K562 (cell line): ENCODE data around the gene TTLL8. TPM values are rescaled to one million over a fixed set of nuclear protein-coding genes. Genes with fewer than 3 reads are reported as not detected.
A peak's percentile ranks its signal among the peaks of the same experiment; 100 is the strongest.

Source experiments
- ATAC-seq: fragments of 200-7000 bp; cut with Tn5 transposase; 3 replicates; pipeline ENCODE4 v1.9.1; 2020; ENCODE audit warnings: moderate library complexity
- BruUV-seq: library from RNA; stranded (reverse); fragments of 400-500 nt; replicated peaks from 2 replicates; lab custom pipeline; 2021; lab: Mats Ljungman, UMichigan
- CTCF ChIA-PET: fragments of 300-600 bp; formaldehyde crosslinking; extraction: SDS; loops from one replicate; lab custom pipeline; 2021; ENCODE audit warnings: low intra/inter-chr PET ratio; lab: Yijun Ruan, JAX
- POLR2A ChIA-PET: fragments of 300-600, 350-650 bp; sonication (Branson Sonifier 250); formaldehyde crosslinking; extraction: SDS; loops from one replicate; lab custom pipeline; 2021; ENCODE audit warnings: antibody characterized with exemption, inconsistent platforms; lab: Yijun Ruan, JAX
- DNase-seq, 4 experiments: peaks; one replicate each; pipeline versions ENCODE4 v3.0.0 to v3.0.0-alpha.2; 2011 to 2018; ENCODE audit warnings: low spot score in 3 of 4, mixed read lengths in 3 of 4; ENCODE audit errors: extremely low read depth in 1 of 4
- FAIRE-seq: peaks from 2 replicates; lab custom pipeline; 2011; peaks lifted over from hg19 to GRCh38; lab: Jason Lieb, UNC
- H2AFZ ChIP-seq: 2 replicates; pipeline ENCODE4 v1.6.0; 2011; ENCODE audit warnings: low read depth, low read length, control low read depth, inconsistent platforms
- H3K27ac ChIP-seq: fragments of 200-600 bp; 3 replicates; pipeline ENCODE4 v1.8.0; 2011; ENCODE audit warnings: low read depth, mild to moderate bottlenecking, control low read depth, inconsistent platforms, low read length, moderate library complexity, mixed read lengths; ENCODE audit errors: extremely low read depth
- H3K27me3 ChIP-seq, 2 experiments: fragments of 300-600 bp in 1 of 2; 2 replicates in 1 of 2; 3 replicates in 1 of 2; pipeline versions ENCODE4 v1.6.0 to v1.8.0; 2011; ENCODE audit warnings: inconsistent platforms in 2 of 2, low read length in 2 of 2, mild to moderate bottlenecking in 1 of 2, mixed read lengths in 1 of 2, moderate library complexity in 1 of 2; ENCODE audit not compliant: control insufficient read depth in 2 of 2, insufficient read depth in 2 of 2
- H3K36me3 ChIP-seq: fragments of 300-600 bp; 3 replicates; pipeline ENCODE4 v1.8.0; 2011; ENCODE audit warnings: mild to moderate bottlenecking, low read length, inconsistent platforms; ENCODE audit not compliant: control insufficient read depth, insufficient read depth
- H3K4me1 ChIP-seq, 2 experiments: fragments of 200-600 bp in 1 of 2; replicated peaks in 1 of 2; 2 replicates in 1 of 2; 3 replicates in 1 of 2; pipeline versions ENCODE4 v1.5.1 to v1.8.0; 2011; ENCODE audit warnings: inconsistent platforms in 2 of 2, low read length in 2 of 2, mild to moderate bottlenecking in 1 of 2, mixed read lengths in 1 of 2, moderate library complexity in 1 of 2; ENCODE audit not compliant: control insufficient read depth in 2 of 2, insufficient read depth in 2 of 2
- H3K4me2 ChIP-seq: 2 replicates; pipeline ENCODE4 v1.6.1; 2011; ENCODE audit warnings: low read length, control low read depth, inconsistent platforms, mixed read lengths; ENCODE audit not compliant: insufficient read depth
- H3K4me3 ChIP-seq: fragments of 200-600 bp; sonication (generic), shearing (Covaris generic); 2 replicates; pipeline ENCODE4 v1.5.1; 2016; ENCODE audit warnings: control low read depth, inconsistent platforms
- H3K79me2 ChIP-seq: fragments of 200-600 bp; 3 replicates; pipeline ENCODE4 v1.8.0; 2011; ENCODE audit warnings: low read length, inconsistent platforms; ENCODE audit not compliant: control insufficient read depth, insufficient read depth
- H3K9ac ChIP-seq, 2 experiments: 2 replicates each; pipeline versions ENCODE4 v1.6.0 to v1.6.1; 2011; ENCODE audit warnings: low read depth in 2 of 2, low read length in 2 of 2, control low read depth in 1 of 2, inconsistent platforms in 1 of 2, mild to moderate bottlenecking in 1 of 2, mixed read lengths in 1 of 2; ENCODE audit not compliant: insufficient read depth in 1 of 2
- H3K9me1 ChIP-seq: one replicate; pipeline ENCODE4 v1.6.0; 2011; ENCODE audit warnings: inconsistent platforms, mild to moderate bottlenecking, low read length, moderate library complexity; ENCODE audit not compliant: control insufficient read depth, insufficient read depth
- H3K9me3 ChIP-seq: replicated peaks from 2 replicates; pipeline ENCODE4 v1.5.1; 2011; ENCODE audit warnings: low read depth, low read length, inconsistent platforms; ENCODE audit not compliant: control insufficient read depth, insufficient read depth
- H4K20me1 ChIP-seq: replicated peaks from 2 replicates; pipeline ENCODE4 v1.6.1; 2011; ENCODE audit warnings: low read length, inconsistent platforms, mixed read lengths; ENCODE audit not compliant: control insufficient read depth, insufficient read depth
- WGBS: fragments of 100-300 bp; shearing (Covaris generic); methylation state at CpG from one replicate; pipeline ENCODE4 v1.1.6; 2016; ENCODE audit warnings: low coverage, mixed read lengths; ENCODE audit not compliant: insufficient coverage; ENCODE audit errors: missing lambda C conversion rate; 5-methylcytosine and 5-hydroxymethylcytosine counted together
- in situ Hi-C: fragments of 300-500 bp; cut with MboI; formaldehyde crosslinking; loops from 4 replicates; pipeline ENCODE4 v1.15.0; 2018; ENCODE audit warnings: inconsistent platforms, mixed read lengths
- intact Hi-C: fragments of 100-400 bp; cut with micrococcal nuclease; formaldehyde crosslinking; loops from 2 replicates; pipeline ENCODE4 v1.14.2; 2022
- polyA plus RNA-seq, 8 experiments: library from polyadenylated mRNA; depleted of rRNA in 4 of 8; stranded (reverse) in 5 of 8; unstranded in 3 of 8; fragments of >200 nt; fragmentation: Nextera tagmentation in 2 of 8; fragmentation: Illumina TruSeq in 1 of 8; extraction: Ambion mirVana in 2 of 8; extraction: Trizol in 1 of 8; gene quantifications; 2 replicates each; pipeline versions ENCODE4 v1.2.1 to v1.2.3, GENCODE V29; 2011 to 2014; ENCODE audit warnings: inconsistent platforms in 1 of 8, missing spikeins in 1 of 8
- total RNA-seq, 7 experiments: library from RNA; depleted of rRNA in 6 of 7; stranded (reverse); fragments of >200 nt in 6 of 7; fragmentation: Illumina TruSeq in 2 of 7; extraction: Trizol in 2 of 7; gene quantifications; 2 replicates each; pipeline versions ENCODE4 v1.2.1 to v1.2.3, GENCODE V29; 2011 to 2021; ENCODE audit warnings: low replicate concordance in 1 of 7
- TF ChIP-seq, protein P1 (sequence below): sonication (generic); formaldehyde crosslinking; IDR thresholded peaks from 2 replicates; pipeline ENCODE4 v1.9.0; 2022; ENCODE audit warnings: mild to moderate bottlenecking, missing genetic modification reagents
- TF ChIP-seq, protein P2 (sequence below): fragments of 450-650 bp; IDR thresholded peaks from 2 replicates; pipeline ENCODE4 v1.6.1; 2017; ENCODE audit warnings: antibody characterized with exemption, mild to moderate bottlenecking

The TTLL8 gene
- total and polyA plus RNA-seq, 9 of the 15 experiments (the other 6 are each of a cell fraction or from before 2014, with no cell fraction given), result not detected

DNA sequence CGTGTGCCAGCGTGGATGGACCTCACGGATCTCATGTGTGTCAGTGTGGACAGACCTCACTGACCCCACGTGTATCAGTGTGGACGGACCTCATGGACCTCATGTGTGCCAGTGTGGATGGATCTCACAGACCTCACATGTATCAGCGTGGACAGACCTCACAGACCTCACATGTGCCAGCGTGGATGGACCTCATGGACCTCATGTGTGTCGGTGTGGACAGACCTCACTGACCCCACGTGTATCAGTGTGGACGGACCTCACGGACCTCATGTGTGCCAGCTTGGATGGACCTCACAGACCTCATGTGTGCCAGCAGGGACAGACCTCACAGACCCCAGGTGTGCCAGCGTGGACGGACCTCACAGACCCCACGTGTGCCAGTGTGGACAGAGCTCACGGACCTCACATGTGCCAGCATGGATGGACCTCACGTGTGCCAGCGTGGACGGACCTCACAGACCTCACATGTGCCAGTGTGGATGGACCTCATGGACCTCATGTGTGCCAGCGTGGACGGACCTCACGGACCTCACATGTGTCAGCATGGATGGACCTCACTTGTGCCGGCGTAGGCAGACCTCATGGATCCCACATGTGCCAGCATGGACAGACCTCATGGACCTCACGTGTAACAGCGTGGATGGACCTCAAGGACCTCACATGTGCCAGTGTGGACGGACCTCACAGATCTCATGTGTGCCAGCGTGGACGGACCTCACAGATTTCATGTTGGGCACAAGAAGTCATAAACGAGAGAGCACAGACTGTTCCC is 18.2 kb downstream of the TTLL8 start:
- WGBS, result 6% methylated on average over 28 of the region's 29 CpGs
- POLR2A ChIA-PET, result interaction anchor here (0.6 kb wide), 1 partner anchor 10 kb away, joined by 3 read pairs; no protein-coding TSS in a partner anchor
- CTCF ChIA-PET, result no interaction called here
- Histone ChIP-seq H4K20me1 (0 out of 2 replicates have a peak, but pooled peaks cover 3% of the 10 kb centered on the region), H3K79me2 (no peaks in the 10 kb centered on the region), H3K27me3 (peaks cover 0 to 48% of the 10 kb centered on the region in 2 experiments; a peak in 4 of 5 replicates), H3K27ac (no peak overlapping the region), H3K36me3 (no peaks in the 10 kb centered on the region), H3K4me1 (peaks cover 0 to 12% of the 10 kb centered on the region in 2 experiments; a peak in 1 of 5 replicates), H3K4me3 (no peak overlapping the region), H3K4me2 (no peak overlapping the region), H2AFZ (no peak overlapping the region), H3K9me1 (no peaks in the 10 kb centered on the region), H3K9ac (no peak overlapping the region), H3K9me3 (no peaks in the 10 kb centered on the region)
- in situ Hi-C loops (no loop called here), intact Hi-C loops (no loop called here)
- no TSS peak for BruUV-seq
- DNase-seq (no peak), FAIRE-seq (no peak), ATAC-seq (no peak)
- TF ChIP-seq, protein P1, sequence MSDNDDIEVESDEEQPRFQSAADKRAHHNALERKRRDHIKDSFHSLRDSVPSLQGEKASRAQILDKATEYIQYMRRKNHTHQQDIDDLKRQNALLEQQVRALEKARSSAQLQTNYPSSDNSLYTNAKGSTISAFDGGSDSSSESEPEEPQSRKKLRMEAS (CRISPR knock-in tag), result peak; percentile 31; the same call in 1 of the 2 replicates
- TF ChIP-seq, protein P2, sequence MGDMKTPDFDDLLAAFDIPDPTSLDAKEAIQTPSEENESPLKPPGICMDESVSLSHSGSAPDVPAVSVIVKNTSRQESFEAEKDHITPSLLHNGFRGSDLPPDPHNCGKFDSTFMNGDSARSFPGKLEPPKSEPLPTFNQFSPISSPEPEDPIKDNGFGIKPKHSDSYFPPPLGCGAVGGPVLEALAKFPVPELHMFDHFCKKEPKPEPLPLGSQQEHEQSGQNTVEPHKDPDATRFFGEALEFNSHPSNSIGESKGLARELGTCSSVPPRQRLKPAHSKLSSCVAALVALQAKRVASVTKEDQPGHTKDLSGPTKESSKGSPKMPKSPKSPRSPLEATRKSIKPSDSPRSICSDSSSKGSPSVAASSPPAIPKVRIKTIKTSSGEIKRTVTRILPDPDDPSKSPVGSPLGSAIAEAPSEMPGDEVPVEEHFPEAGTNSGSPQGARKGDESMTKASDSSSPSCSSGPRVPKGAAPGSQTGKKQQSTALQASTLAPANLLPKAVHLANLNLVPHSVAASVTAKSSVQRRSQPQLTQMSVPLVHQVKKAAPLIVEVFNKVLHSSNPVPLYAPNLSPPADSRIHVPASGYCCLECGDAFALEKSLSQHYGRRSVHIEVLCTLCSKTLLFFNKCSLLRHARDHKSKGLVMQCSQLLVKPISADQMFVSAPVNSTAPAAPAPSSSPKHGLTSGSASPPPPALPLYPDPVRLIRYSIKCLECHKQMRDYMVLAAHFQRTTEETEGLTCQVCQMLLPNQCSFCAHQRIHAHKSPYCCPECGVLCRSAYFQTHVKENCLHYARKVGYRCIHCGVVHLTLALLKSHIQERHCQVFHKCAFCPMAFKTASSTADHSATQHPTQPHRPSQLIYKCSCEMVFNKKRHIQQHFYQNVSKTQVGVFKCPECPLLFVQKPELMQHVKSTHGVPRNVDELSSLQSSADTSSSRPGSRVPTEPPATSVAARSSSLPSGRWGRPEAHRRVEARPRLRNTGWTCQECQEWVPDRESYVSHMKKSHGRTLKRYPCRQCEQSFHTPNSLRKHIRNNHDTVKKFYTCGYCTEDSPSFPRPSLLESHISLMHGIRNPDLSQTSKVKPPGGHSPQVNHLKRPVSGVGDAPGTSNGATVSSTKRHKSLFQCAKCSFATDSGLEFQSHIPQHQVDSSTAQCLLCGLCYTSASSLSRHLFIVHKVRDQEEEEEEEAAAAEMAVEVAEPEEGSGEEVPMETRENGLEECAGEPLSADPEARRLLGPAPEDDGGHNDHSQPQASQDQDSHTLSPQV, result no peak
